Measurements from ENCODE around the gene BRSK2.

GRCh38 chr11:1442807-1443366 lies 53.2 kb downstream of the BRSK2 start:
- TF ChIP-seq CTCF (IDR thresholded peaks at IDR 0.05 in 2 of 3, conservative IDR thresholded peaks at IDR 0.05 in 1 of 3; ENCODE audit: insufficient read depth in 2 of 3, low read depth in 1 of 3, low read length in 3 of 3) (no peak), FOXP1 (CRISPR knock-in tag; IDR thresholded peaks at IDR 0.05) (no peak), RBBP5 (IDR thresholded peaks at IDR 0.05; ENCODE audit: borderline replicate concordance, insufficient read depth, low read length, poor library complexity, severe bottlenecking) (no peak), ZNF263 (CRISPR knock-in tag; IDR thresholded peaks at IDR 0.05; ENCODE audit: borderline replicate concordance) (no peak), TEAD1 (CRISPR knock-in tag; IDR thresholded peaks at IDR 0.05) (no peak), ELF1 (tag; IDR thresholded peaks at IDR 0.05) (no peak), BCL6 (CRISPR knock-in tag; IDR thresholded peaks at IDR 0.05) (no peak), SMC3 (conservative IDR thresholded peaks at IDR 0.05; ENCODE audit: insufficient read depth, low read depth, low read length) (no peak), TBP (optimal IDR thresholded peaks at IDR 0.05; ENCODE audit: low read depth, low read length) (no peak), ZFP30 (CRISPR knock-in tag; IDR thresholded peaks at IDR 0.05; ENCODE audit: borderline replicate concordance) (no peak)
- TF ChIP-seq, protein P1, sequence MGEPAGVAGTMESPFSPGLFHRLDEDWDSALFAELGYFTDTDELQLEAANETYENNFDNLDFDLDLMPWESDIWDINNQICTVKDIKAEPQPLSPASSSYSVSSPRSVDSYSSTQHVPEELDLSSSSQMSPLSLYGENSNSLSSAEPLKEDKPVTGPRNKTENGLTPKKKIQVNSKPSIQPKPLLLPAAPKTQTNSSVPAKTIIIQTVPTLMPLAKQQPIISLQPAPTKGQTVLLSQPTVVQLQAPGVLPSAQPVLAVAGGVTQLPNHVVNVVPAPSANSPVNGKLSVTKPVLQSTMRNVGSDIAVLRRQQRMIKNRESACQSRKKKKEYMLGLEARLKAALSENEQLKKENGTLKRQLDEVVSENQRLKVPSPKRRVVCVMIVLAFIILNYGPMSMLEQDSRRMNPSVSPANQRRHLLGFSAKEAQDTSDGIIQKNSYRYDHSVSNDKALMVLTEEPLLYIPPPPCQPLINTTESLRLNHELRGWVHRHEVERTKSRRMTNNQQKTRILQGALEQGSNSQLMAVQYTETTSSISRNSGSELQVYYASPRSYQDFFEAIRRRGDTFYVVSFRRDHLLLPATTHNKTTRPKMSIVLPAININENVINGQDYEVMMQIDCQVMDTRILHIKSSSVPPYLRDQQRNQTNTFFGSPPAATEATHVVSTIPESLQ (CRISPR knock-in tag; IDR thresholded peaks at IDR 0.05), result no peak

Data from K562 (cell line).